Measurements from ENCODE around the gene CFAP100. TPM values are rescaled to one million over a fixed set of nuclear protein-coding genes. Genes with fewer than 3 reads are reported as not detected.

CFAP100 gene
- total RNA-seq, 1 donor from 2014 or later = not detected

- peaks cover 14% of the 10 kb centered on the region for H3K36me3 Mint-ChIP-seq
- DNase-seq (ENCODE audit: low spot score in 2 of 2, unreplicated experiment in 2 of 2) = no peak
- peaks cover 12% of the 10 kb centered on the region for H3K9me3 Mint-ChIP-seq
- peaks cover 1% of the 10 kb centered on the region for H3K27me3 Mint-ChIP-seq (ENCODE audit: low read depth)
- H3K4me3 Mint-ChIP-seq = no peak overlapping the region
- no peak overlapping the region for H3K27ac Mint-ChIP-seq
- TF ChIP-seq, protein P1, sequence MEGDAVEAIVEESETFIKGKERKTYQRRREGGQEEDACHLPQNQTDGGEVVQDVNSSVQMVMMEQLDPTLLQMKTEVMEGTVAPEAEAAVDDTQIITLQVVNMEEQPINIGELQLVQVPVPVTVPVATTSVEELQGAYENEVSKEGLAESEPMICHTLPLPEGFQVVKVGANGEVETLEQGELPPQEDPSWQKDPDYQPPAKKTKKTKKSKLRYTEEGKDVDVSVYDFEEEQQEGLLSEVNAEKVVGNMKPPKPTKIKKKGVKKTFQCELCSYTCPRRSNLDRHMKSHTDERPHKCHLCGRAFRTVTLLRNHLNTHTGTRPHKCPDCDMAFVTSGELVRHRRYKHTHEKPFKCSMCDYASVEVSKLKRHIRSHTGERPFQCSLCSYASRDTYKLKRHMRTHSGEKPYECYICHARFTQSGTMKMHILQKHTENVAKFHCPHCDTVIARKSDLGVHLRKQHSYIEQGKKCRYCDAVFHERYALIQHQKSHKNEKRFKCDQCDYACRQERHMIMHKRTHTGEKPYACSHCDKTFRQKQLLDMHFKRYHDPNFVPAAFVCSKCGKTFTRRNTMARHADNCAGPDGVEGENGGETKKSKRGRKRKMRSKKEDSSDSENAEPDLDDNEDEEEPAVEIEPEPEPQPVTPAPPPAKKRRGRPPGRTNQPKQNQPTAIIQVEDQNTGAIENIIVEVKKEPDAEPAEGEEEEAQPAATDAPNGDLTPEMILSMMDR (IDR thresholded peaks at IDR 0.05; ENCODE audit: unreplicated experiment) = no peak
- H3K4me1 Mint-ChIP-seq = no peaks in the 10 kb centered on the region
Observed at GRCh38 chr3:126424039-126424717, 29.5 kb downstream of the CFAP100 start.

GRCh38 chr3:126424751-126425150, 30.0 kb downstream of the CFAP100 start:
- no peaks in the 10 kb centered on the region for H3K4me1 Mint-ChIP-seq
- peaks cover 1% of the 10 kb centered on the region for H3K27me3 Mint-ChIP-seq (ENCODE audit: low read depth)
- DNase-seq (ENCODE audit: low spot score in 2 of 2, unreplicated experiment in 2 of 2) = no peak
- H3K27ac Mint-ChIP-seq = no peak overlapping the region
- H3K36me3 Mint-ChIP-seq = peaks cover 14% of the 10 kb centered on the region
- no peak overlapping the region for H3K4me3 Mint-ChIP-seq
- TF ChIP-seq, protein P1 (IDR thresholded peaks at IDR 0.05; ENCODE audit: unreplicated experiment) = no peak
- peaks cover 12% of the 10 kb centered on the region for H3K9me3 Mint-ChIP-seq

- Mint-ChIP-seq H3K27ac (no peak overlapping the region), H3K4me1 (no peaks in the 10 kb centered on the region), H3K9me3 (peaks cover under 1% of the 10 kb centered on the region), H3K4me3 (no peak overlapping the region), H3K36me3 (peaks cover 5% of the 10 kb centered on the region), H3K27me3 (ENCODE audit: low read depth) (no peaks in the 10 kb centered on the region)
- no peak for DNase-seq (ENCODE audit: low spot score in 2 of 2, unreplicated experiment in 2 of 2)
- TF ChIP-seq, protein P1 (IDR thresholded peaks at IDR 0.05; ENCODE audit: unreplicated experiment) = no peak
Observed at GRCh38 chr3:126431103-126431534, 36.4 kb downstream of the CFAP100 start.

DNA sequence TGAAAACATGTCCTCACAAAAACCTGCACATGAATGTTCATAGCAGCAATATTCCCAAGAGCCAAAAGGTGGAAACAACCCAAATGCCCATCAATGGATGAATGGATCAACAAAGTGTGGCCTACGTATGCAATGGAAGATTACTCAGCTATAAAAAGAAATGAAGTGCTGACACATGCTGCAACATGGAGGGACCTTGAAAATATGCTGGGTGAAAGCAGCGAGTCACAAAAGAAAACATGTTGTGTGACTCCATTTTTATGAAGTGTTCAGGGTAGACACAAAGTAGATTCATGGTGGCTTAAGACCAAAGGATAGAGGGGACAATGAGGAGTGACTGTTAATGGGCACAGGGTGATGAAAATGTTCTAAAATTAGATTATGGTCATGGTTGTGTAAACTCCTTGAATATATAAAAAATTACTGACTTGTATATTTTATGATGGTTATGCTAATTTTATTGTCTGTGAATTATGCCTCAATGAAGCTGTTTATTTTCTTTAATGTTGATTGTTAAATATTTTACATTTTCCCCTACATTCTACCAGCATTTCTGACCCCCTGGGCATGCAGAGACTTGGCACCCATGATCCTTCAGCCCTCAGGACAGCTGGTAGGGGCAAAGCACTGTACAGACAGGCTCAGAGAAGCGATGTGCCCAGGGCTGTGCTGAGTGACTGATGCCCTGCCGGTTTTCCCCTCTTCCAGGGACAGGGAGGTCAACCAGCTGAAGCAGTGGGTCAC, 37.8 kb downstream of the CFAP100 start:
- TF ChIP-seq, protein P1 (IDR thresholded peaks at IDR 0.05; ENCODE audit: unreplicated experiment) = no peak
- H3K9me3 Mint-ChIP-seq = no peaks in the 10 kb centered on the region
- H3K27ac Mint-ChIP-seq = no peak overlapping the region
- no peaks in the 10 kb centered on the region for H3K27me3 Mint-ChIP-seq (ENCODE audit: low read depth)
- peaks cover 5% of the 10 kb centered on the region for H3K36me3 Mint-ChIP-seq
- no peaks in the 10 kb centered on the region for H3K4me1 Mint-ChIP-seq
- DNase-seq (ENCODE audit: low spot score in 2 of 2, unreplicated experiment in 2 of 2) = no peak
- H3K4me3 Mint-ChIP-seq = no peak overlapping the region

- TF ChIP-seq, protein P1 (IDR thresholded peaks at IDR 0.05; ENCODE audit: unreplicated experiment) = no peak
- no peak overlapping the region for H3K4me3 Mint-ChIP-seq
- peaks cover 5% of the 10 kb centered on the region for H3K36me3 Mint-ChIP-seq
- H3K27ac Mint-ChIP-seq = no peak overlapping the region
- peak in 1 of 2 experiments; percentile 24 for DNase-seq (ENCODE audit: low spot score in 2 of 2, unreplicated experiment in 2 of 2)
- H3K27me3 Mint-ChIP-seq (ENCODE audit: low read depth) = no peaks in the 10 kb centered on the region
- no peaks in the 10 kb centered on the region for H3K9me3 Mint-ChIP-seq
- no peaks in the 10 kb centered on the region for H3K4me1 Mint-ChIP-seq
Observed at GRCh38 chr3:126433105-126433430, 38.4 kb downstream of the CFAP100 start.

All from mesothelial cell of epicardium (in vitro differentiated cells).